GM12872 (cell line): ENCODE measurements around the gene CCDC78.

ENCODE experiments used
- CTCF ChIP-seq: IDR thresholded peaks from 3 replicates; pipeline ENCODE4 v1.5.1; 2011; ENCODE audit warnings: low read depth, mild to moderate bottlenecking, low read length, moderate library complexity; ENCODE audit not compliant: insufficient read depth

Gene CCDC78

DNA sequence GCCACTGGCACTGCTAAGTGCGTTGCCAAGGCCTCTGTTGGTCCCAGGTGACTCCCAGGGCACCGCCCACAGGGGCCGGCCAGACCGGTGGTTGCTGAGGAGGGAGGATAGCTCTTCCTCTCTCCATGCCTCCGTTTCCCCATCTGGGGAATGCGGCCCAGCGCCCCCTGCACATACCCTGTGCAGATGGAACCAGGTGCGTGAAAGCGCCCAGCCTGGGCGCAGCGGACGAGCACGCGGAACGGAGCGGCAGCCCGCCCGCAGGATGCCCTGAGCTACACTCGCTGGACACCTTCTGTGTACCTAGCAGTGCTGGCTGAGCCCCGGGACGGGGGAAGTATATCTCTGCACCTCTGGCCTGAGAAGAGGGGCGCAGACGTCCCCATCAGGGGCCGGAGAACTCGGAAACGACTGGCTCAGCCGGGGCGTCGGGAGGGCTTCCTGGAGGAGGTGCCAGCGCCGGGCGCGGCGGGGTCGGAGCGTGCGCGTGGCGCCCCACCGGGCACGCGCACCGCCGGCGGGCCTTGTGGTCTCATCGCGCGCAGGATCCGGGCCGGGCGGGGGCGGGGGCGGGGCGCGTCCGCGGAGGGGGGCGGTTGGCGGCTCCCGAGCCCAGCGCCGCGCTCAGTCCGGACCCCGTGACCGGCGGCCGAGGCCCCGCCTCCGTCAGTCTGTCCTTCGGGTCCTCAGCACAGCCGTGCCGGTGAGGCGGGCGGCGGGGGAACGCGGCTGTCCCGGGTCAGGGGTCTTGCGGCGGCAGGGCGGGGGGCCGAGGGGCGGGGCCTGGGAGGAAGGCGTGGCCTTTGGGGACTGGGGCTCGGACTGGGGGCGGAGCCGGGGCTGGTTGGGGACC, at the start of gene CCDC78, which contains the start of gene HAGHL:
CCDC78 (minus strand) TSS at position 6 of the 853 bp plus-strand sequence. CDS start 76 bp downstream, outside the sequence.
HAGHL (plus strand) TSS at position 669 of the 853 bp plus-strand sequence. CDS start 404 bp downstream, outside the sequence.
- no peak for TF ChIP-seq CTCF

DNA sequence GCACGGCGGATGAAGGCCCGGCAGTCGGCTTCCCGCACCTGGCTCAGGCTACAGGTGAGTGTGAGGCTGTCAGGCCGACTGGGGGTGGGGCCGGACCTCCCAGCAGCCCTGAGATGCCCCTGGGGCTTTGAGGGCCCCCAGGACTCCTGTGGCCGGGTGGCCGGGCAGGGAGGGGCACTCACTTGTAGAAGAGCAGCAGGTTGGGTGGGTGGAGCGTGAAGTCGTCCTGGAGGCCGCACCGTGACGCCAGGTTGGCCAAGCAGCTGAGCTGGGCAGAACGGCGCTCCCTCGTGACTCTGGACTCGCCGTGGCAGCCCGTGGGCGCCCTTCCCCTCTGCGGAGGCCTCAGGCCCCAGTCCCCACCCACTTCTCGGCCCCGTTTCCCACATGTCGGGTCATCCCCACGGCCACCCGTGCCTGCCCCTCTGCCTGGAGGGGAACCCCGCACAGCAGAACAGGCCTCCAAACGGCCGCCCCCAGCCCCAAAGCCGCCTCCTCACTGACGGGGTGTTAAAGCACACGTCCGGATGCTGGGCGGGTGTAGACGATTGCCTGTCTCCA, 49.1 kb upstream of the CCDC78 start:
- TF ChIP-seq CTCF = no peak

DNA sequence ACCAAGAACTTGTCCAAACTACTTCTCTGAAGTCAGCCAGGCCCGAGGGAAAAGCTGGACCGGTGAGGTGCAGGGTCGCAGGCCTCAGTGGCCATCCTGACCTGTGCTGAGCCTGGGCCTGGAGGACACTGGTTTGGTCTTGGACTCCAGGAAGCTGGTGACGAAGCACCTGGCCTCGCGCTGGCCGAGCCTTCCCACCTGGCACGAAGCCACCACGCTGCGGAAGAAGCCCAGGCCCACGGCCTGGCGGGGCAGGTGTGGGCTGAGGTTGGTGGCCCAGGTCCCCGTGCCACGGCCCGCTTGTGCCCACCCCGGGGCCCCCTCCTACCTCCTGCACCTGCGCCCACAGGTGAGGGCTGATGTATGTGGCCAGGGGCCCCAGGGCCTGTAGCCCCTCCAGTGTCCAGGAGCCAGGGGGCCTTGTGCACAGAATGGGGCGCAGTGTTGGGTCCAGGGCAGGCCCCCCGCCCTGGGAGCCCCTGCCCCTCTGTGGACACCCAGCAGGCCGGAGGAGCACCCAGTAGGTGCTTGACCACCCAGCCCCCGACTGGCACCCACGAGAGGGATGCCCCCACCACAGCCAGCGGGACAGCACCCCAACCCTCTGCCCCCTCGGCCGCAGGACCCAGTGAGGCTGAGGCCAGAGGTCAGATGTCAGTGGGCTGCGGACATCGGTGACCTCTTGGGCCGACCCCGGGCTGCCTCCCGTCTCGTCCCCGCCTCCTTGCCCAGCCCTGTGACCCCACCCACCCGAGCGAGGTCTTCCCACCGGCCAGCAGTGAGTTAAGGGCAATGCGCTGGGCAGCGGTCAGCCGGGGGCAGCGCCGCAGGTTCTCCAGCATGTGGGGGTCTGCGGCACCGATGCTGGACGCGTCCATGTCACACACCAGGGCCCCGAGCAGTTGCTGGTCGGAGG, 48.1 kb upstream of the CCDC78 start:
- no peak for TF ChIP-seq CTCF

- TF ChIP-seq CTCF = no peak
Observed at GRCh38 chr16:772959-773358, 46.7 kb upstream of the CCDC78 start.

DNA sequence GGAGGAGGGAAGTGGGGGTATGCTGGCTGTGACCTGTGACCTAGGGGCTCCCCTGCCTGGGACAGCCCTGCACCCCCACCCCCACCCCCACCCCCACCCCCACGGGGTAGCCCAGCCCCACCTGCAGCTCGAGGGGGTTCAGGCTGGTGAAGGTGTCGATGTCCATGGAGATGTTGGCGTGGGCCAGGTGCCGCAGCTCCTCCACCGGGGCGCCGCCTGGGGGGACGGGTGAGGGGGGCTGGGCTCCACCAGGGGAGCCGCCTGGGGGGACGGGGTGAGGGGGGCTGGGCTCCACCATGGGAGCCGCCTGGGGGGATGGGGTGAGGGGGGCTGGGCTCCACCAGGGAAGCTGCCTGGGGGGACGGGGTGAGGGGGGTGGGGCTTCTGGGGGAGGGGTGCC, 44.2 kb upstream of the CCDC78 start:
- no peak for TF ChIP-seq CTCF

DNA sequence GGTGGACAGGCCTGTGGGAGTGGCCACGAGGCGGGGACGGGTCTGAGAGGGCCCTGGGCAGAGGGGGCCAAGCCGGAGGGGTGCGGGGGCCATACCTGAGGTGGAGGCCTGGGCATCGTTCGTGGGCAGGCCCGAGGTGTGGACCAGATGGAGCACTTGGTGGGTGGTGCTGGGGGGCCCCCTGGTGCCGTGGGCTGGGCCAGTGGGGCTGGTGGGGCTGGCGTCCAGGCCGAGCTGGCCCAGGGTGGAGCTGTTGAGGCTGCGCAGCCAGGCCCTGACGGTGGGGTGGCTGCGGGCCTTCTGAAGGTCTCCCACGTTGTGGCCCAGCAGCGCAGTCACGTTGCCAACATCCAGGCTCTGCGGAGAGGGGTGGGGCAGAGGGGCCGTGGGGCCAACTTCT, 43.7 kb upstream of the CCDC78 start:
- TF ChIP-seq CTCF = no peak
